ENCODE measurements around the gene TBCD.
A peak's percentile ranks its signal among the peaks of the same experiment; 100 is the strongest.
"Not testable (repeated sequence)": the region's sequence is repeated elsewhere in the genome, so short reads cannot be mapped to it uniquely, and the experiment has no call there.

The TBCD gene

DNA sequence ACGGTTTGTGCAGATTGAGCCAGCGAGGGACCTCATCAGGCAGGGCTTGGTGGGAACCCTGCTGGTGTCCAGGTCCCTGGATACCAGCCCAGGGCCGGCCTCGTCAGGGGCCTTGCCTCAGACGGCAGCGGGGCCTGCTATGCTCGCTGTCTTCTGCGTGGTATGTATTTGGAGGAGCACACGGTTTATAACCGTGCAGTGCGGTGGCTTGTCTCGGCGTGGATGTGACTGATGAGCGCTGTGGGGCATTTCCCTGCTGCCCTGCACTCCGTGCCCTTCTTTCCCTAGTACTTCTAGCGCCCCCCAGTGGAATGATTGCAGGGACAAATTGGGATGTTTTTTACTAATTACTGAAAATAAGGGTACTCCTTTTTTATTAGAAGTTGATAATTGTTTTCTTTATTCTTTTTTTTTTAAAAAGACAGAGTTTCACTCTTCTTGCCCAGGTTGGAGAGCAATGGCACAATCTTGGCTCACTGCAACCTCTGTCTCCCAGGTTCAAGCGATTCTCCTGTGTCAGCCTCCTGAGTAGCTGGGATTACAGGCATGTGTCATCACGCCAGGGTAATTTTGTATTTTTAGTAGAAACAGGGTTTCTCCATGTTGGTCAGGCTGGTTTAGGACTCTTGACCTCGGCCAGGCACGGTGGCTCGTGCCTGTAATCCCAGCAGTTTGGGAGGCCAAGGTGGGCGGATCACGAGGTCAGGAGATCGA is 15.3 kb downstream of the TBCD start:
- no peak for DNase-seq

DNA sequence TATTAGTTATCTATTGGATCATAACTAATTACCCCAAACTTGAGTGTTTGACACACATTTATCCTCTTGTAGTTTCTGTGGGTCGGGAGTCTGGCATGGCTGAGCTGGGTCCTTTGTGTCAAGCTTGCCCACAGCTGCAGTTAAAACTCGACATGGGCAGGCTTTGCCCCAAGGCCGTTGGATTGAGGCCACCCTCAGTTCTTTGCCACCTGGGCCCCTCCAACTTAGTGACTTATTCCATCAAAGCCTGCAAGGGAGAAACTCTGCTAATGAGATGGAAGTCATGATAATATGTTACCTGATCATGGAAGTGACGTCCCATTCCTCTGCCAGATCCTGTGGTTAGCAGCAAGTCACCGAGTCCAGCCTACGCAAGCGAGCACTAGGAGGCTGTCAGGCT is 17.2 kb downstream of the TBCD start:
- no peak for DNase-seq

DNA sequence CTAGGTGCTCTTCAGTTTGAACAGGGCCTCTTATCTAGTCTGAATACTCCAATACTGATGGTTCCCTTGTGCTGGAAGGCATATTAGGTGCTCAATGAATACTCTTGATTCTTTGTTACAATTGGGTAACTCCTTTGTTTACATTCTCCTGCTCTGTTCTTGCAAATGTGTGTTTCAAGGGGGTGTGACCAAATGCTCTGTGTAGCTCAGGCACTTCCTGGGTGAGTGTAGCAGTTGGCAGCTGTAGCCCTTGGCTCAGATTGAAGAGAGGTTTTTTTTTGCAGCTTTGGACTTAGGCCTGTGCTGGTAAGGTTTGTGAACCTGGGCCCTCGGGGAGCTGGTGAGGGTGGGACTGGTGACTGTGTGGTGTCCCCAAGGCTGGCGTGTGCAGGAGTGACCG is 20.2 kb downstream of the TBCD start:
- no peak for DNase-seq

DNA sequence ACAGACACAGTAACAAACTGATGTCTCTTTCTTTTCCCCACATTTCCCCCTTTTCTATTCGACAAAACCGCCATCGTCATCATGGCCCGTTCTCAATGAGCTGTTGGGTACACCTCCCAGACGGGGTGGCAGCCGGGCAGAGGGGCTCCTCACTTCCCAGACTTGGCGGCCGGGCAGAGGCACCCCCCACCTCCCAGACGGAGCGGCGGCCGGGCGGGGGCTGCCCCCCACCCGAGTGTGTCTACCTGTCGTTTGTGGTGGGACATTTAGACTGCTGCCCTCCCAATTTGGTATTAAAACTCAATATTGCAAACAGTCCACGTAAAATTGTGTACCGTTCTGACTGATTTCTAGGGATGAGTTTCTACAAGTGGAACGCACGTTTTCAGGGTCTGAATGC is 22.6 kb downstream of the TBCD start:
- not testable (repeated sequence) for DNase-seq

DNA sequence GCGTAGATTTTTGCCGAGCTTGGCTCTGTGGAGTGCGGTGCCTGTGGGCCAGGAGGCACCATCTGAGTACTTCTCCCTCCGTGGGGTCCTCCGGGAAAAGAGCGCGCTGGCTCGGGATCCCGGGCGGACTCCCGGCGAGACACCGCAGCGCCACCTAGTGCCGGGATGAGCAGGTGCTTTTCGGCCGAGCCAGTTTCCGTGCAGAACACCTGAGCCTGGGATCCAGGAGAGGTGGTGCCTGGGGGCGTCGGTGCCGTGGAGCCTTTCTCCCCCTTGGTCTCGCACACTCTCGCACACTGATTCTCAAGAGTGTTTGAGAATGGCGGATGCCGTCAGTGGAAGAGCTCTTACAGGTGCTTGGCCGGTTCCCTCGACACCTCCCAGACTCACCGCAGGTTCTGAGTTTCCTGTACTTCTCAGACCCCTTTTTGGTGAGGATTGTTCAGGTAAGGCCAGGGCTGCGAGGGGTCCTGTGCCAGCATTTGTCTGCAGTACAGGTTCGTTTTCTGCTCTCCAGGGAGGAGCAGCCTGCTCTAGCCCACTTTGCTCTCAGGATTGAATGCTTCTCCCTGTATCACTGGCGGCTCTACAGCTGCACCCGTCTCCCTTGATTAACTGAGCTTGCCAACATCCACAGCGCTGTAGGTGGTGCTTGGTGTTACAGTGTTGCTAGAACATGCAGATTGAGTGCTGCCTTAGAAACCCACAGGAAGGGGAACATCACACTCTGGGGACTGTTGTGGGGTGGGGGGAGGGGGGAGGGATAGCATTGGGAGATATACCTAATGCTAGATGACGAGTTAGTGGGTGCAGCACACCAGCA is 23.3 kb downstream of the TBCD start:
- no peak for DNase-seq

DNA sequence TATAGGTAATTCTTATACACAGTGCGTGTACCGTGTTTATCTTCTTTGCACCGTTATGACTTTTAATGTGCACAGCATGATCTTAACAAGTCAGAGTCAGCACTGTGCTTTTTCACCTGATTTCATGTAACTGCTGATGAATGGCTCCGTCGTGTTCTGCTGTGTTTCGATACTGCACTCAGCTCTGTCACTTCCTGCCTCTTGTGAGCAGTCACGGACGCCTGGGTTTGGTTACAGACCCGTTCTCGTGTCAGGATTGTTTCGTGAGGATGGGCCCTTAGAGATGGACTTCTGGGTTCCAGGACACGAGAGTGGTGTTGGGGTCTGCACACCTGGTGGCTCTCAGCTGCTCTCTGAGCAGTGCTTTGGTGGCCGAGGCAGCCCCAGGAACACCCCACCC is 24.6 kb downstream of the TBCD start:
- no peak for DNase-seq

DNA sequence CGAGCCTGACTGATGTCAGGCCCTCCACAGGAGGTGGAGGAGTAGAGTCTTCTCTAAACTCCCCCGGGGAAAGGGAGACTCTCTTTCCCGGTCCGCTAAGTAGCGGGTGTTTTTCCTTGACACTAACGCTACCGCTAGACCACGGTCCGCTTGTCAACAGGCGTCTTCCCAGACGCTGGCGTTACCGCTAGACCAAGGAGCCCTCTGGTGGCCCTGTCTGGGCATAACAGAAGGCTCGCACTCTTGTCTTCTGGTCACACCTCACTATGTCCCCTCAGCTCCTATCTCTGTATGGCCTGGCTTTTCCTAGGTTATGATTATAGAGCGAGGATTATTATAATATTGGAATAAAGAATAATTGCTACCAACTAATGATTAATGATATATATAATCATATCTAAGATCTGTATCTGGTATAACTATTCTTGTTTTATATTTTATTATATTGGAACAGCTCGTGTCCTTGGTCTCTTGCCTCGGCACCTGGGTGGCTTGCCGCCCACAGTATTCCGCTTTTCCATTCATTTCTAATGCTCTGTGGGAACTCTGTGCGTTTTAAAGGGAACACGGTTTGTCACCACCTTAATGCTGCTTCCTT is 26.0 kb downstream of the TBCD start:
- DNase-seq, result not testable (repeated sequence)

DNA sequence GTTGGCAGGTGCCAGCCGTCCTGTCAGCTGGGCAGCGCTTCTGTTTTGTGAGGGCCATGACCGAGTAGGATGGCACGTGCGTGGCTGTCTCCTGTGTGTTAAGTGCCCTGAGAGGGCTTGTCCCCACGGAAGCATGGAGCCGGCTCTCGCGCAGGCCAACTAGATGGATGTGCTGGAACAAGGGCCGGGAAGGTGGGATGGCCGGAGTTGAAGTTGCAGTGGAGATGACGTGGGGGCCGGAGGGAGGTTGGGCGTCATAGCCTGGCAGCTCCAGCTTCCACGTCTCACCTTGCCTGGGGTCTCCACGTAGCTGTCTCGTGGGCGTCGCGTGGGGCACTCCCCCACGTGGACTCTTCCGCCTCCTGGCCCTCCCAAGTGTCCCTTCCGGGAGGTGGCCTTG is 27.7 kb downstream of the TBCD start:
- DNase-seq, result no peak

DNA sequence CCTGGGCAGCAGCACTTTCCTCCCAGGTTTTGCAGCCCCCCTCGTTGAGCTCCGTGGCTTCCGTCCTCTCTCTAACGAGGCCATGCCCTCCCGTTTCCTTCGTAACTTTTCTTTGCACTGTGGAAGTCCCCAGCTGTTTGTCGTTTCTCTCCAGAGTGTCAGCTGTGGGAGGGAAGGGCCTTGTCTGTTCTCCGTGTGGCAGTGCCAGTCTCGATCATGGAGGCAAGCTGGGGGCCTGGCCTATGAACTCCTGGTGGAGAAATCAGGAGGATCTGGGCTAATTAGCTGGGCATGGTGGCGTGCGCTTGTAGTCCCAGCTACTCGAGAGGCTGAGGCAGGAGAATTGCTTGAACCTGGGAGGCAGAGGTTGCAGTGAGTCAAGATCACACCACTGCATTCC is 28.3 kb downstream of the TBCD start:
- DNase-seq, result no peak

DNA sequence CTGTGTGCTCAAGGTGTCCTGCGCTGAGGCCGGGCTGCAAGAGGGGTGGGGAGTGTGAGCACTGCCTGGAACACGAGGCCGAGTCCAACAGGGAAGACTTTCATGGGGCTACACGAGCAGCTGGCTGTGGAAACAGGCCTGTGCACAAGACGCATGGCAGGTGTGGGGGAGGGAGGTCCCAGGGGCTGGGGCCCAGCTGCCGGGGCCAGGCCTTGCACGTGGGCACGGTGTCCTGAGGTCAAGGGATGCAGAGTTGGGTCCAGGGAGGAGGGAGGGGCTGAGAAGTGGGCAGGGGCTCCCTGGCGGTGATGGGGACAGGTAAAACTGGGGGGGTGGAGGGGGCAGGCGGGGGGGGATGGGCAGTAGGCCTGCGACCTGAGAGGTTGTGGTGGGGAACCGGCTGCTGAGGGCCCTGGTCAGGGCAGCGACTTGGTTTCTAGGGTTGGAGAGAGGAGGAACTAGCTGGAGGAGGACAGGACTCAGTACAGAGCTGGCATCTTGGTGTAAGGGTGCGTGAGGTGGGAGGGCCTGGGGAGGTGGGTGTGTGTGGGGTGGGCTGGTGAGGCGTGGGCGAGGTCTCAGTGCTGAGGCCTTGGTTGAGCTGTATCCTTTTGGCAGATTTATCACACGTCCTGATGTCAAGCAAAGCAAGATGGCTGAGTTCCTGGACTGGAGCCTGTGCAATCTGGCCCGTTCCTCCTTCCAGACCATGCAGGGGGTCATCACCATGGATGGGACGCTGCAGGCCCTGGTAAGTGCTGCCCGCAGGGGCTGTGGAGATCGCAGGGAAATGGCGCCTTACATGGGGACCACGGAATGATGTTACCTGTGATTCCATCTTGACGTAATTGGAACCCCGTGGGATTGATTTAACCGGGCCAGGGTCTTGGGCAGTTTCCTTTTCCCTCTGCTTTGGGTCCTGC is 29.4 kb downstream of the TBCD start:
- DNase-seq, result no peak

DNA sequence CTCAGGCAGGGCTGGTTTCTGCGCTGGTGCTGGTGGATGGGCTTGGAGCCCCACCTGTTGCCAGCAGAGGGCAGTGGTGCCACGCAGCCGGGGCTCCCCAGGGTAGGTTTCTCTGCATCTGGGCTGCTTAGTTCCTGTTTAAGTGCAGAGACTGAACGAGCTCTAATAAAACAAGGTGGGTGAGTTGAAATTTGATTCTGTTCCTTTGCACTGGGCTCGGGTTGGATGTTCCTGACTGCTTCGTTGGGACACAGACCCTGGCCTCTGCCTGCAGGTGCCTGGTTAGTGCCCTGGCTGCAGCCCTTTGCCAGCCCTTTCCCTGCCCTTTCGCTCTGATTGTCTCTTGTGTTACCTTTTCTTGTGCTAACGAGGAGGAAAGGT is 30.0 kb downstream of the TBCD start:
- DNase-seq, result peak; percentile 58

DNA sequence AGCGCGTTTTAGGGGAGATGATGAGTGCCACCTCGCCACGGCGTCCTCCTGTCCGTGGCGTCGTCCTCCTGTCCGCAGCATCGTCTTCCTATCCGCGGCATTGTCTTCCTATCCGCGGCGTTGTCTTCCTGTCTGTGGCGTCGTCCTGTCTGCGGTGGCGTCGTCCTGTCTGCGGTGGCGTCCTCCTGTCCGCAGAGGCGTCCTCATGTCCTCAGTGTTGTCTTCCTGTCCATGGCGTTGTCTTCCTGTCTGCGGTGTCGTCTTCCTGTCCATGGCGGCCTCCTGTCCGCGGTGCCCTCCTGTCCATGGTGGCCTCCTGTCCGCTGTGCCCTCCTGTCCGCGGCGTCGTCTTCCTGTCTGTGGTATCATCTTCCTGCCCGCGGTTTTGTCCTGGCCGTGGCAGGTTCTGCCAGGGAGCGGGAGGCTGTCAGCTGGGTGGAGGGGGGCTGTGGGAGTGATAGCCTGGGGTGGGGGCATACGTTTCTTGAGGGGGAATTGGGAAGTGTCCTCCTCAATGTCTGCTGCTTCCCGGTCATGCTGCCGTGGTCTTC is 30.9 kb downstream of the TBCD start:
- DNase-seq, result no peak

DNA sequence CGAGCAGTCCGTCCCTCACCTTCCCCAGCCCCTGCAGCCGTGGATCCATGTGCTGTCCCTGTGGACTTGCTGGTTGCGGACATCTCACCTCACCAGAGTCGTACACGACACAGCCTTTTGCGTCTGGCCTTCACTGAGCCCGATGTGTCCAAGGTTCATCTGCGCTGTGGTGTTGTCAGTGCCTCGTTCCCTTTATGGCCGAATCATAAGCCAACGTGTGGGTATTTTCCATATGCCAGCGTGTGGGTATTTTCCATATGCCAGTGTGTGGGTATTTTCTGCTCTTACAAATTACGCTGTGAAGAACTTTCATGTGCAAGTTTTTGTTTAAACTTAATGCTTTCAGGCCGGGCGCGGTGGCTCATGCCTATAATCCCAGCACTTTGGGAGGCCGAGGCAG is 31.6 kb downstream of the TBCD start:
- DNase-seq, result no peak

DNA sequence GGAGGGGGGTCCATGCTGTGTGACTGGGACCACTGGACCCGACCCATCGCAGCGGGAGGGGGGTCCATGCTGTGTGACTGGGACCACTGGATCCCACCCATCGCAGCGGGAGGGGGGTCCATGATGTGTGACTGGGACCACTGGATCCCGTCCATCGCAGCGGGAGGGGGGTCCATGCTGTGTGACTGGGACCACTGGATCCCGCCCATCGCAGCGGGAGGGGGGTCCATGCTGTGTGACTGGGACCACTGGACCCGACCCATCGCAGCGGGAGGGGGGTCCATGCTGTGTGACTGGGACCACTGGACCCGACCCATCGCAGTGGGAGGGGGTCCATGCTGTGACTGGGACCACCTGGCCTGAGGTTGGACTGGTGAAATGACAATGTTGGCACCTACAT is 33.7 kb downstream of the TBCD start:
- not testable (repeated sequence) for DNase-seq

DNA sequence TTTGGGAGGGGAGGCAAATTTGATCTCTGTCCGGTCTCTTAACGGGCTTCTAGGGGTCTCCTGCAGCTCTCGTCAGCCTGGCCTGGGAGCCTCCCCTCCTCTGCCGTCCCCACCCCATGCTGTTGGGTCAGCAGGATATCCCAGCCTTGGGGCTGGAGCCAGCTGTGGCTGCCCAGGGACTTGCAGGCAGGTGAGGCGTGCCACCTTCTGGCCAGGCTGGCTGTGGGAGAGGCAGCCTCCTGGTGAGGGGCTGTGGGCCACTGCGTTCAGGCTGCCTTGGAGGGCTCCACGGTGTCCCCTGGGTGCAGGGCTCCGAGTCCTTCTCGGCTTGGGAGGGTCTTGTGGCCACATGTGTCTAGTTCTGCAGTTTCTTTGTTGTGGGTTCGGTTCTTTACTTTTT is 34.6 kb downstream of the TBCD start:
- DNase-seq, result no peak

DNA sequence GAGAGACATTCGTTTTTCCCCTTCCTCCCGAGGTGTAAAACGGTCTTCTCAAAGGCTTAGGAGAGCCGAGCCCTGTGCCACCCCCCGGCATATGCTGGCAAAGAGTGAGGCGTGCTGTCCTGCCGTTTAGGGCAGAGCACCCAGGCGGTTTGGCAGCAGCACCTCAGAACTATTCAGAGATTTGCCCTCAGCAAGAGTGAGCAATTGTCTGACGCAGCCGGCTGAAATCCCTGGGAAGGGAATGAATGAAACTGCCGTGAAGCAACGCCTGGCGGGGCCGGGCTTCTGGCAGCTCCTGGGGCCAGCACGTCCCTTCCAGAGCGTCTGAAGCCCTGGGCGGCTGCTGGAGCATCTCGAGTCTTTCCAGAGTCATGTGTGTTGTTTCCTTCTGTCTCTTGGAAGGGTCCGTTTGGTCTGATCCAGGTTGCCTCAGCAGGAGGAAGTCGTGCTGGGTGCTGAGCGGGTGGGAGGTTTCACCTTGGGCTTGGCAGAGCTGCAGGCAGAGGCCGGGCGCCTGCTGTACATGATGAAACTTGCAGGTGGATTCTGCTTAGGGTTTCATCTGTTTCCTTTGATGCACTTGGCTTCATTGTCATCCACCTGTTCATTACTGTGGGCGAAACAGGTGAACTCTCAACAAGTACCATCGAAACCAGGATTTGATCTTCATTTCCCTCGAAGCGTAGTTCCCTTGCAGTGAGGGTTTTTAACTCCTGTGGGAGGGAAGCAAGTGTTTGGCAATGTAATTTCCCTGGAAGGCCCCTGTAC is 35.4 kb downstream of the TBCD start:
- no peak for DNase-seq

DNA sequence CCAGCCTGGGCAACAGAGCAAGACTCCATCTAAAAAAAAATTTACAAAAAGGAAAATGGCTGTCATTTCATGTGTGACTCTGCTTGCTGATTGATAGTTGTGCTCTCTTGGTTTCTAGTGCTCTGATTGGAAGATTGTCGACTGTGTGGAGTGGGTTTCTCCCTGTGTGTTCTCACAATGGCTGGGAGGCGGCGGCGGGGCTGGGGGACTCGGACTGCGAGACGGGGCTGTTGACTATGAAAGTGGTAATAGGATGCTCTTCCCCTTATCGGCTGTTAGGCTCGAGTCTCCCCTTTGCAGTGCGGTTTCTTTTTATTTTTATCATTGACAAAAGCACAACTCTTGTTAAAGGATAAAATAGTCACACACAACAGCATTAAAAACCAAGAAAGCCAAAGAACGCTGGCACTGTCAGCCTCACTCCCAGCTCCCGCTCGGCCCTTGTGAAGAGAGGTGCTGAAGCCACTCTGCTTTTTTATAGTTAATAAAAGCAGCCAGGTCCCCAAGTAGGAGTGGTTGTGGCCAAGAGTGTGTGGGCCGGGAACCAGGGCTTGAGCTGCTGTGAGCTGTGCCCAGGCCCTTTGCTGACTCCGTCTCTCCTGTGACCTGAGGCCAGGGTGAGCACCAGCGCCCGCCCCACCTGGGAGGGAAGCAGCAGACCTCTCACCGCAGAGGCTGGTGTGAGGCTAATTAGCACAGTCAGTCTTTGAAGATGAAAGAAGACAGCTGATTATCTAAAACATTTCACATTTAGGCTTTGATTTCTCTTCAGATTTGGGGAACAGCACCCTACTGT is 36.5 kb downstream of the TBCD start:
- DNase-seq, result no peak

DNA sequence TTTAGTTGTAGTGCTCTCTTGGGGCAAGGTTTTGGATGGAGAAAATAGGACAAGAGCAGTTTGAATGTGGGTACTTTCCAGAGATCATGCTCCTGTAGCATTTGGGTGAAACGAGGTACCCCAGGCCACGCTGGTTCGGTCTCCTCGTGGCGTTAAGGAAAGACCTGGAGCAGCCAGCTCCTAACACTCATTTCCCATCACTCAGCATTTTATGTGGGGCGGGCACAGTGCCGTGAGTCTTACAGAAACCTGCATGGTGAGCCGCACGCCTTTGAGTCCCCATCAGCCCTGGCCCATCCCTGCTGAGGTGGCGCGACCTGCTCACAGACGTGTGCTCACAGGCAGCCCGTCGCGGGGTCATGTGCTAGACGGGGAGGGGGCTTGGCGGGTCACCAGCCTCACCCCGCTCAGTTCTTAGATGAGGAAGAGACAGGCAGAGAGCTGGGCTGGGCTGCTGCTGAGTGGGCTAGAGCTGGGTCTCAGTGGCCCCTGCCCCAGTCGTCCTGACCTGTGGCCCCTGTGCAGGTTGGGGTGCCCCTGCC is 37.3 kb downstream of the TBCD start:
- no peak for DNase-seq

DNA sequence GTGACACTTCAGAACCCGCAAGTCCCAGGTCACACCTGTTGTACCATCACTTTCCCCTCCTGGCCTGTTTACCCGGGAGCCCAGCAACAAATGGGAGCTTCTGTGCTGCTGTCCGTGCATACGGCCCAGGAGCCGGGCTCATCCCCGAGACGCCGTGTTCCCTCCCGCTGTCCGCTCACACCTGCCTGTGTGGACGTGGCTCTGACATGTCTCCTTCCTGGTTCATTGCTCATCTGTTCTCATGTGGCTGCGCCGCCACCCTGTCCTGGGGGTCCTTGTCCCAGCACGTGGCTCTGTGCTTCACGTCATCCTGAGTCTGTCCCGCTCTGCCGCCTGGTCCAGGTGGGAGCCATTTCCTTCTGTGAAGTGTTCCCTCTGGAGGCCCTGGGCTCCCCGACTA is 37.9 kb downstream of the TBCD start:
- DNase-seq, result no peak

DNA sequence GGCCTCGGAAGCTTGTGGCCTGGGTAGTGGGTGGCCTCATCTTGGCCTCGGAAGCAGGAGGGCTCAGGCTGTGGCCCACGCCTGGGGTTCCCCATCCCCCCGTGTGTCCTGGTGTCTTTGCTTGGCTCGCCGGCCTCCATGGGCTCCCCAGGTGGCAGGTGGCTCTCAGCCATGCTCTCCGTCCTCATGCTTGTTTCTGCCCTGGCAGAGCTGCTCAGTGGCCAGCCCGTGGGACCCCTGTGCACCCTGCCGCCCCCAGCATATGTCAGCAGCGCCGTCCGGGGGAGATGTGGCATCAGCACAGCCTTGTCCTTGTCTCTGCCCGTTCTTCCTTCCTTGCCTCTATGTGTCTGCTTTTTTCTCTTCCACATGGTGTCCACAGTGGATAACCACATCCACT is 38.5 kb downstream of the TBCD start:
- DNase-seq, result no peak

DNA sequence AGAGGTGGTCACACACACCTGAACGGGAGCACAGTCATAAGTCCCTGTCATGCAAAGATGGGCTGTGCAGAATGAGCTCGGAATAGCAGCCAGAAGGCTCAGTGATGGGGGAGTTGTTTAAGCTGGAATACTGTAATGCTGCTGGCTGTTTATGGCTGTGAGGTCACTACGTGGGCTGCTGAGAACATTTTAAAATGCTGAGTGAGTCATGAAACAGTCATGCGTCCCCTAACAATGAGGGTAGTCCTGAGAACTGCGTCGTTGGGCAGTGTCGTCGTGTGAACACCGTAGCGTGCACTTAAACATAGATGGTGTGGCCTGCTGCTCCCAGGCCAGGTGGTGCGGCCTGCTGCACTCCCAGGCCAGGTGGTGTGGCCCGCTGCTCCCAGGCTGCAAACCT is 39.7 kb downstream of the TBCD start:
- no peak for DNase-seq
